IMR-90 (cell line): ENCODE results near the gene NDUFS7. TPM values are rescaled to one million over a fixed set of nuclear protein-coding genes. Genes with fewer than 3 reads are reported as not detected.

Source experiments
- ATAC-seq: fragments of 200-7000 bp; cut with Tn5 transposase; 2 replicates; pipeline ENCODE4 v1.9.1; 2020; ENCODE audit warnings: low read depth, mild to moderate bottlenecking, moderate library complexity
- BruUV-seq: library from RNA; stranded (reverse); fragments of 400-500 nt; replicated peaks from 2 replicates; lab custom pipeline; 2021; lab: Mats Ljungman, UMichigan
- CTCF ChIA-PET: fragments of 300-600 bp; formaldehyde crosslinking; extraction: SDS; loops from one replicate; lab custom pipeline; 2021; ENCODE audit warnings: antibody characterized with exemption; lab: Yijun Ruan, JAX
- POLR2A ChIA-PET: fragments of 300-600 bp; sonication (Branson Sonifier 250); formaldehyde crosslinking; loops from one replicate; lab custom pipeline; 2022; ENCODE audit warnings: antibody characterized with exemption; ENCODE audit not compliant: unreplicated experiment; lab: Charles Lee
- DNase-seq: peaks from one replicate; pipeline ENCODE4 v3.0.0; 2013
- H2AFZ ChIP-seq: replicated peaks from 2 replicates; pipeline ENCODE3; 2013; ENCODE audit warnings: low read length, mild to moderate bottlenecking; ENCODE audit not compliant: poor library complexity
- H2AK5ac ChIP-seq: 2 replicates; pipeline ENCODE4 v1.6.1; 2013; ENCODE audit warnings: low read depth, low read length, inconsistent platforms
- H2AK9ac ChIP-seq: replicated peaks from 2 replicates; pipeline ENCODE3; 2013; ENCODE audit warnings: mild to moderate bottlenecking, low read depth, low read length, moderate library complexity; ENCODE audit not compliant: poor library complexity
- H2BK120ac ChIP-seq: 2 replicates; pipeline ENCODE4 v1.6.1; 2013; ENCODE audit warnings: low read depth, low read length, inconsistent platforms
- H2BK15ac ChIP-seq: 3 replicates; pipeline ENCODE4 v1.6.1; 2013; ENCODE audit warnings: low read depth, low read length, inconsistent platforms
- H2BK20ac ChIP-seq: 2 replicates; pipeline ENCODE4 v1.6.1; 2013; ENCODE audit warnings: low read depth, mild to moderate bottlenecking, inconsistent platforms, low read length, moderate library complexity
- H2BK5ac ChIP-seq: 2 replicates; pipeline ENCODE4 v1.6.1; 2013; ENCODE audit warnings: mild to moderate bottlenecking, low read depth, low read length, inconsistent platforms; ENCODE audit not compliant: poor library complexity, severe bottlenecking
- H3K14ac ChIP-seq: replicated peaks from 2 replicates; pipeline ENCODE4 v1.6.1; 2013; ENCODE audit warnings: low read depth, low read length, inconsistent platforms
- H3K18ac ChIP-seq: 2 replicates; pipeline ENCODE4 v1.6.1; 2013; ENCODE audit warnings: low read depth, low read length, control low read depth
- H3K23ac ChIP-seq: 2 replicates; pipeline ENCODE4 v1.6.1; 2013; ENCODE audit warnings: low read depth, low read length, inconsistent platforms
- H3K27ac ChIP-seq: 2 replicates; pipeline ENCODE4 v1.5.1; 2013; ENCODE audit warnings: mild to moderate bottlenecking, control low read depth, low read length; ENCODE audit not compliant: insufficient read depth
- H3K27me3 ChIP-seq: 2 replicates; pipeline ENCODE4 v1.6.1; 2013; ENCODE audit warnings: low read length; ENCODE audit not compliant: control insufficient read depth, insufficient read depth
- H3K36me3 ChIP-seq: 2 replicates; pipeline ENCODE4 v1.6.1; 2013; ENCODE audit warnings: low read length, mixed read lengths; ENCODE audit not compliant: control insufficient read depth, insufficient read depth
- H3K4ac ChIP-seq: 2 replicates; pipeline ENCODE4 v1.6.1; 2013; ENCODE audit warnings: low read depth, low read length, inconsistent platforms
- H3K4me1 ChIP-seq: 2 replicates; pipeline ENCODE4 v1.6.1; 2013; ENCODE audit warnings: low read length, mixed read lengths; ENCODE audit not compliant: control insufficient read depth, insufficient read depth
- H3K4me2 ChIP-seq: 2 replicates; pipeline ENCODE4 v1.6.1; 2013; ENCODE audit warnings: low read depth, mild to moderate bottlenecking, control low read depth, low read length, moderate library complexity
- H3K4me3 ChIP-seq: 2 replicates; pipeline ENCODE4 v1.5.1; 2013; ENCODE audit warnings: low read depth, mild to moderate bottlenecking, control low read depth, low read length, moderate library complexity; ENCODE audit not compliant: insufficient read depth
- H3K56ac ChIP-seq: 2 replicates; pipeline ENCODE4 v1.6.1; 2013; ENCODE audit warnings: low read length, inconsistent platforms; ENCODE audit not compliant: insufficient read depth; ENCODE audit errors: extremely low read depth
- H3K79me1 ChIP-seq, 2 experiments: 2 replicates each; pipeline ENCODE4 v1.6.1; 2013; ENCODE audit warnings: low read length in 2 of 2, inconsistent platforms in 1 of 2, low read depth in 1 of 2
- H3K9ac ChIP-seq: 2 replicates; pipeline ENCODE4 v1.6.1; 2013; ENCODE audit warnings: low read depth, low read length, control low read depth
- H3K9me1 ChIP-seq: 2 replicates; pipeline ENCODE4 v1.6.1; 2013; ENCODE audit warnings: low read length, inconsistent platforms; ENCODE audit not compliant: insufficient read depth
- H3K9me3 ChIP-seq: 2 replicates; pipeline ENCODE4 v1.6.1; 2013; ENCODE audit warnings: low read length; ENCODE audit not compliant: control insufficient read depth, insufficient read depth
- H4K20me1 ChIP-seq: 2 replicates; pipeline ENCODE4 v1.6.1; 2013; ENCODE audit warnings: low read length, inconsistent platforms; ENCODE audit not compliant: insufficient read depth
- H4K5ac ChIP-seq: 2 replicates; pipeline ENCODE4 v1.6.1; 2013; ENCODE audit warnings: mild to moderate bottlenecking, low read depth, low read length, control low read depth
- H4K8ac ChIP-seq, 2 experiments: 2 replicates each; pipeline ENCODE4 v1.6.1; 2013; ENCODE audit warnings: low read depth in 2 of 2, low read length in 2 of 2, control low read depth in 1 of 2, inconsistent platforms in 1 of 2
- H4K91ac ChIP-seq: 2 replicates; pipeline ENCODE4 v1.6.1; 2013; ENCODE audit warnings: low read depth, low read length, inconsistent platforms; ENCODE audit not compliant: insufficient read depth
- ELK1 ChIP-seq: fragments of 150-350 bp; IDR thresholded peaks from 2 replicates; pipeline ENCODE4 v1.6.1; 2016; ENCODE audit warnings: low read depth, mild to moderate bottlenecking, low read length, moderate library complexity, borderline replicate concordance
- FOS ChIP-seq: fragments of 150-350 bp; IDR thresholded peaks from 2 replicates; pipeline ENCODE4 v1.6.1; 2016; ENCODE audit warnings: low read depth, low read length
- NFE2L2 ChIP-seq: fragments of 150-350 bp; IDR thresholded peaks from 2 replicates; pipeline ENCODE4 v1.6.1; 2016; ENCODE audit warnings: low read depth, mild to moderate bottlenecking, low read length
- POLR2A ChIP-seq: IDR thresholded peaks from 2 replicates; pipeline ENCODE4 v1.6.1; 2012; ENCODE audit warnings: mild to moderate bottlenecking, low read depth, low read length
- RAD21 ChIP-seq: IDR thresholded peaks from 2 replicates; pipeline ENCODE4 v1.6.1; 2012; ENCODE audit warnings: low read length, improper control_type of control experiment
- RCOR1 ChIP-seq: IDR thresholded peaks from 2 replicates; pipeline ENCODE4 v1.6.1; 2012; ENCODE audit warnings: mild to moderate bottlenecking, low read length, improper control_type of control experiment; ENCODE audit not compliant: insufficient replicate concordance
- RFX5 ChIP-seq: IDR thresholded peaks from 2 replicates; pipeline ENCODE4 v1.8.0; 2012; ENCODE audit warnings: low read depth, mild to moderate bottlenecking, low read length, moderate library complexity
- SMC3 ChIP-seq: fragments of 150-350 bp; IDR thresholded peaks from 2 replicates; pipeline ENCODE4 v1.6.1; 2016; ENCODE audit warnings: low read depth, mild to moderate bottlenecking, antibody characterized with exemption, low read length, moderate library complexity
- USF2 ChIP-seq: fragments of 150-350 bp; IDR thresholded peaks from 2 replicates; pipeline ENCODE4 v1.6.1; 2017; ENCODE audit warnings: mild to moderate bottlenecking, antibody characterized with exemption, low read length, low read depth
- WGBS, 2 experiments: methylation state at CpG; one replicate each; pipeline versions ENCODE4 v1.1.5 to v1.1.7; 2013; ENCODE audit warnings: missing lambda C conversion rate in 2 of 2; ENCODE audit not compliant: insufficient read length in 1 of 2; ENCODE audit errors: extremely low coverage in 2 of 2; 5-methylcytosine and 5-hydroxymethylcytosine counted together
- dilution Hi-C: fragments of 300-500 bp; cut with HindIII; formaldehyde crosslinking; loops from one replicate; pipeline ENCODE4 v1.14.3; 2018; ENCODE audit warnings: low sequenced_read_pairs; ENCODE audit not compliant: unreplicated experiment
- in situ Hi-C: fragments of 300-500 bp; cut with MboI; formaldehyde crosslinking; loops from 3 replicates; pipeline ENCODE4 v1.14.3; 2019; ENCODE audit warnings: low sequenced_read_pairs, inconsistent platforms, mixed read lengths
- intact Hi-C: fragments of 100-400 bp; cut with micrococcal nuclease; formaldehyde crosslinking; loops from 2 replicates; pipeline ENCODE4 v1.10.0; 2022
- polyA plus RNA-seq, 3 experiments: library from polyadenylated mRNA; depleted of rRNA; stranded (reverse); fragments of >200 nt; gene quantifications; 2 replicates each; pipeline ENCODE4 v1.2.3, GENCODE V29; 2012; ENCODE audit warnings: low replicate concordance in 1 of 3
- total RNA-seq: library from RNA; depleted of rRNA; stranded (reverse); fragments of >200 nt; gene quantifications from 2 replicates; pipeline ENCODE4 v1.2.3, GENCODE V29; 2012
- TF ChIP-seq, protein P1 (sequence below): conservative IDR thresholded peaks from 2 replicates; pipeline ENCODE4 v1.5.1; 2012; ENCODE audit warnings: mild to moderate bottlenecking, low read depth, low read length, improper control_type of control experiment

NDUFS7 gene
- total and polyA plus RNA-seq, 2 of the 4 experiments (the other 2 are of a cell fraction): 60.8 to 136 TPM

DNA sequence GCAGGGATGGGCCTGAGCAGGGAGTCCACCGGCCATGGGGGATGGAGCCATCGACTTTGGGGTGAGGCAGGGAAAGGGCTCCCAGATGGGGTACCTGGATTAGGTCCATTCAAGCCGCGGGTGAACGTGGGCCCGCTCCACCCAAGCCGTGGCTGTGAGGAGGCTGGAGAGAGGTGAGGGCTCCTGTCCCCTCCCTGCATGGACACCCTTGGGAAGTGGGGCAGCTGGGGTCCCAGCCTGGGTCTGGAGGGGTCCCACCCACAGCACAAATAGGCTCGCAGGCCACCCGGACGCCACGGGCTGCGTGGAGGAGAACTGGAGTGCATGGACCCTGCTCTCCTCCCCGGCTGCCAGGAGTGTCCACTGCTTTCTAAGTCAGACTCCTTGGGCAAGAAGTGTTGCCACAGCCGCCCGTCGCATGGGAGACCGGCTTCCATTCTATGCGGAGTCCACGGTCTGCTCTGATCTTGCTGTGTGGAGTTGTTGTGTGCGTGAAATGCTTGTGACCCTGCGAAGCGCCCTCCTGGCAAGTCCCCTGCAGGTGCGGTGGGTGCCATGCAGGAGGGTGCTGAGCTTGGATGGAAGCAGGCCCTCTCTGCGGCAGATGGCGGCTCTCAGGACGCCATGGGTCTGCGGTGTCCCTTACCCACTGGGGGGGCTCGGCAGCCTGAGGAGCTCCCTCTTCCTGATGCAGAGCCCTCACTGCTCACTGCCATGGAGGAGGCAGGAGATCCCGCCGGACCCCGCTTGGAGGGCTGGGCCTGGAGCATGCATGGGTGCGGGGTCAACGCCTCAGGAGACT lies 25.7 kb downstream of the NDUFS7 start (continued):
- TF ChIP-seq RFX5: no peak
- TF ChIP-seq FOS: no peak

- Histone ChIP-seq H4K20me1 (peaks cover 71% of the 10 kb centered on the region), H3K9me3 (no peaks in the 10 kb centered on the region), H3K27ac (0 out of 2 replicates have a peak overlapping the region, but pooled peaks have one; percentile 12), H2AK9ac (peak overlapping the region; percentile 75), H3K27me3 (no peaks in the 10 kb centered on the region), H4K8ac (no peak overlapping the region), H2AK5ac (no peak overlapping the region), H2BK20ac (no peak overlapping the region), H3K18ac (no peak overlapping the region), H3K36me3 (peaks cover 16% of the 10 kb centered on the region; the same call in 1 of the 2 replicates), H2BK5ac (no peak overlapping the region), H3K4ac (no peak overlapping the region), H3K9ac (0 out of 2 replicates have a peak overlapping the region, but pooled peaks have one; percentile 69), H3K79me1 (peaks cover 0 to 45% of the 10 kb centered on the region in 2 experiments; a peak in 2 of 4 replicates), H4K5ac (no peak overlapping the region), H3K14ac (0 out of 2 replicates have a peak overlapping the region, but pooled peaks have one; percentile 13), H2BK120ac (no peak overlapping the region), H2BK15ac (no peak overlapping the region), H3K9me1 (peaks cover 8% of the 10 kb centered on the region), H3K4me2 (peak overlapping the region; percentile 12; the same call in 1 of the 2 replicates), H3K4me3 (no peak overlapping the region), H3K23ac (peak overlapping the region; percentile 38; the same call in 1 of the 2 replicates), H3K56ac (no peak overlapping the region), H3K4me1 (peaks cover 29% of the 10 kb centered on the region), H2AFZ (no peak overlapping the region), H4K91ac (no peak overlapping the region)
- dilution Hi-C loops (no loop called here), in situ Hi-C loops (no loop called here), intact Hi-C loops (no loop called here)
- ChIA-PET CTCF (no interaction called here), POLR2A (no interaction called here)
- no TSS peak for BruUV-seq
- WGBS, 2 experiments: 83% methylated on average over 14 of the region's 23 CpGs; no CpG with 5 or more reads in 1 of the 2 experiments
- no peak for ATAC-seq
- peak; percentile 63 for DNase-seq
- no peak for TF ChIP-seq SMC3
- no peak for TF ChIP-seq RCOR1
- TF ChIP-seq NFE2L2: no peak
- TF ChIP-seq POLR2A: no peak
- TF ChIP-seq, protein P1, sequence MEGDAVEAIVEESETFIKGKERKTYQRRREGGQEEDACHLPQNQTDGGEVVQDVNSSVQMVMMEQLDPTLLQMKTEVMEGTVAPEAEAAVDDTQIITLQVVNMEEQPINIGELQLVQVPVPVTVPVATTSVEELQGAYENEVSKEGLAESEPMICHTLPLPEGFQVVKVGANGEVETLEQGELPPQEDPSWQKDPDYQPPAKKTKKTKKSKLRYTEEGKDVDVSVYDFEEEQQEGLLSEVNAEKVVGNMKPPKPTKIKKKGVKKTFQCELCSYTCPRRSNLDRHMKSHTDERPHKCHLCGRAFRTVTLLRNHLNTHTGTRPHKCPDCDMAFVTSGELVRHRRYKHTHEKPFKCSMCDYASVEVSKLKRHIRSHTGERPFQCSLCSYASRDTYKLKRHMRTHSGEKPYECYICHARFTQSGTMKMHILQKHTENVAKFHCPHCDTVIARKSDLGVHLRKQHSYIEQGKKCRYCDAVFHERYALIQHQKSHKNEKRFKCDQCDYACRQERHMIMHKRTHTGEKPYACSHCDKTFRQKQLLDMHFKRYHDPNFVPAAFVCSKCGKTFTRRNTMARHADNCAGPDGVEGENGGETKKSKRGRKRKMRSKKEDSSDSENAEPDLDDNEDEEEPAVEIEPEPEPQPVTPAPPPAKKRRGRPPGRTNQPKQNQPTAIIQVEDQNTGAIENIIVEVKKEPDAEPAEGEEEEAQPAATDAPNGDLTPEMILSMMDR: no peak
- TF ChIP-seq RAD21: no peak
- TF ChIP-seq RFX5: no peak
- TF ChIP-seq ELK1: no peak
- TF ChIP-seq USF2: no peak
Observed at GRCh38 chr19:1410136-1410786, 26.6 kb downstream of the NDUFS7 start.
